Fibroblast of pulmonary artery (primary cell): ENCODE data around the gene ANKRD18A.

Experiments used
- DNase-seq: peaks from one replicate; pipeline ENCODE4 v3.0.0-alpha.2; 2010; ENCODE audit warnings: low read depth
- H3K4me3 ChIP-seq: replicated peaks from 2 replicates; pipeline ENCODE4 v1.5.1; 2011; ENCODE audit warnings: low read depth, mild to moderate bottlenecking, control low read depth, low read length, moderate library complexity
- TF ChIP-seq, protein P1 (sequence below): IDR thresholded peaks from 2 replicates; pipeline ENCODE4 v1.5.1; 2011; ENCODE audit warnings: mild to moderate bottlenecking, control low read depth, low read length, inconsistent platforms; ENCODE audit errors: missing control alignments

ANKRD18A gene

DNA sequence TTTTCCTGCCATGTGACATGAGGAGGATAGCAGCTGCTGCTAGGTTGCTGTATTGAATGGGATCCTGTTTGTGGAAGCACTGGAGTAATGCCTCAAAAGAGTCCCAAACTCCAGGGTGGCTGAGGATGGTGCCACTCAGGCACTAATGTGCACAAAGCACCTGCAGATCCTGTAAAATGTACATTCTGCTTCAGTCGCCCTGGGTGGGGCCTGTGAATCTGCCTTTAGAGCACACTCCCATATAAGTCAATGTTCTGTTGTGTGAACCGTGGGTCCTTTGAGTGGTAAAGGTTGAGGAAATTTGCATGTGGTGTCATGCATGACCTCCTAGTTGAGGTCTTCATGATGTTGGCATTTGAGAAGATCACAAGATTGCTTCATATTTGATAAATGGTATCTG lies 31.6 kb upstream of the ANKRD18A start:
- no peak overlapping the region for H3K4me3 ChIP-seq
- DNase-seq = no peak
- TF ChIP-seq, protein P1, sequence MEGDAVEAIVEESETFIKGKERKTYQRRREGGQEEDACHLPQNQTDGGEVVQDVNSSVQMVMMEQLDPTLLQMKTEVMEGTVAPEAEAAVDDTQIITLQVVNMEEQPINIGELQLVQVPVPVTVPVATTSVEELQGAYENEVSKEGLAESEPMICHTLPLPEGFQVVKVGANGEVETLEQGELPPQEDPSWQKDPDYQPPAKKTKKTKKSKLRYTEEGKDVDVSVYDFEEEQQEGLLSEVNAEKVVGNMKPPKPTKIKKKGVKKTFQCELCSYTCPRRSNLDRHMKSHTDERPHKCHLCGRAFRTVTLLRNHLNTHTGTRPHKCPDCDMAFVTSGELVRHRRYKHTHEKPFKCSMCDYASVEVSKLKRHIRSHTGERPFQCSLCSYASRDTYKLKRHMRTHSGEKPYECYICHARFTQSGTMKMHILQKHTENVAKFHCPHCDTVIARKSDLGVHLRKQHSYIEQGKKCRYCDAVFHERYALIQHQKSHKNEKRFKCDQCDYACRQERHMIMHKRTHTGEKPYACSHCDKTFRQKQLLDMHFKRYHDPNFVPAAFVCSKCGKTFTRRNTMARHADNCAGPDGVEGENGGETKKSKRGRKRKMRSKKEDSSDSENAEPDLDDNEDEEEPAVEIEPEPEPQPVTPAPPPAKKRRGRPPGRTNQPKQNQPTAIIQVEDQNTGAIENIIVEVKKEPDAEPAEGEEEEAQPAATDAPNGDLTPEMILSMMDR = no peak

DNA sequence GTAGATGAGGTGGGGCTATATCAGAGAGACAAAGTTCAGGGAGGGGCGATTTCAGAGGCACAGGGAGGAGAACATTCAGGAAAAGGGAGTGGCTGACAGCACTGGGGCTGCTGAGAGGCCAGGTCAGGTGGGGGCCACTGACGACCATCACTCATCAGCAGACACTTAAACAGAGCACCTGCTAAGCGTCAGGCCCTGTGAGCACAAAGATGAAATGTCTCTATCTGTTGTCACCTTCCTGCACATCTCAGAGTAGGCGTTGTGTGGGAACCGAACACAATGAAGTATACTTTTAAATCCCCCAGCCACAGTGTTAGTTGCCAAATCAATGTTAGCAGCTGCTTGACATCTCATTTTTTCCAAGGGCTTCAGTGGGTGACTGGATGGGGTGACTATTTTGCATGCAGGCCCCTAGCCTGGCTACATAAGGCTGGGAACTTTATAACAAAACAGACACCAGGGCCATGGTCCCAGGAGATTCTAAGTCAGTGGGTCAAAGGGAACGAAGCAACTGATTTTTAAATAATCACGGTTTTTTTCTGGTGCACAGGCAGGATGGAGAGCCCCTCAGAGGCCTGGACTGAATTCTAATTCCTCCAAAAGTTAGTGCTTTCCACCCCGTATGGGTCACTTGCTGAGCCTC lies 31.1 kb upstream of the ANKRD18A start:
- DNase-seq = no peak
- TF ChIP-seq, protein P1 = no peak
- no peak overlapping the region for H3K4me3 ChIP-seq

DNA sequence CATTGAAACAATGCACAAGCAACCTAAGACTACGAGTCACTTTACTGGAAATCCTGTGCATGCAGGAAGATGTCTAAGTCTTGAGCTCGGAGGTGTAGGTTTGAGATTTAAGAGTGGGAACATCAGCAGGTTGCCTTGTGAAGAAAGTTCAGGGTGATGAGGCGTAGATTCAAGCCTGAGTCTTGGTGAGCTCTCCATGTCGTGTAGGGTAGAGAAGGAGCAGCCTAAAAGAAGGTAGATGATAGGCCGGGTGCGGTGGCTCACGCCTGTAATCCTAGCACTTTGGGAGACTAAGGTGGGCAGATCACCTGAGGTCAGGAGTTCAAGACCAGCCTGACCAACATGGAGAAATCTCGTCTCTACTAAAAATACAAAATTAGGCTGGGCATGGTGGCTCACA lies 30.2 kb upstream of the ANKRD18A start:
- DNase-seq = no peak
- TF ChIP-seq, protein P1 = no peak

DNA sequence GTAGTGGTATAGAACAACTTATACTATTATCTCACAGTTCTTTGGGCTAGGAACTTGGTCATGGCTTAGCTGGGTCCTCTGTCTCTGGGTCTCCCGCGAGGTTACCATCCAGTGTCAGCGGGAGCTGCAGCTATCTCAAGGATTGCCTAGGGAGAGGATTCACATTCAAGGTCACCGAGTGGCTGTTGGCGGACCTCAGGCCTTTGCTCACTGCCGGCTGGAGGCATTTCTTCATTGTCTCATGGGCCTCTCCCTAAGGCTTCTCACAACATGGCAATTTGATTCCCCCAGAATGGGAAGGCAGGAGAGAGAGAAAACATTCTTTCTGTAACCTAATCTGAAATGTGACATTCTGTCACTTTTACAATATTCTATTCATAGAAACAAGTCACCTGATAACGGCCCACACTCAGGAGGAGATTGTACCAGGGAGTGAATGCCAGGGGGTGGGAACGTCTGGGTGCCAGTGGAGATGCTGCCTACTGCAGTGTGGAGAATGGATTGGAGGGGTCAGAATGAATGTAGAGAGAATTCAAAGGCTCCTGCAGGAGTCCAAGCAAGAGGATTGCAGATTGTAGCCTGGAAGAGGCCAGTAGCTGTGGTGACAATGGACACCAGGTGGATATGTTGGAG lies 29.5 kb upstream of the ANKRD18A start:
- TF ChIP-seq, protein P1 = no peak
- H3K4me3 ChIP-seq = no peak overlapping the region
- DNase-seq = no peak

More for the DNA sequence above, 30.2 kb upstream of the ANKRD18A start:
- no peak overlapping the region for H3K4me3 ChIP-seq

DNA sequence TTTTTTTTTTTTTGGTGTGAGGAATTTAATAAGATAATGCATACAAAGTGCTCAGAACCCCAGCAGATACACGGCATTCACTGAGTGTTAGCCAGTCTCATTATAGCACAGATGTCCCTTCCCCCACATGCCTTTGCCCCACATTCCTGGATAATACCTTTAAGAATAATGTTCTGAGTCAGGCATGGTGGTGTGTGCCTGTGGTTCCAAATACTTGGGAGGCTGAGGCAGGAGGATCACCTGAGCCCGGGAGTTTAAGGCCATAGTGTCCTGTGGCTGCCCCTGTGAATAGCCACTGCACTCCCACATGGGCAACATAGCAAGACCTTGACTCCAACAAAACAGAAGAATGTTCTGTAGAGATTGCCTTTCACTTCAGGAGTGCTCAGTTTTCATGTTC lies 24.2 kb upstream of the ANKRD18A start:
- H3K4me3 ChIP-seq = no peak overlapping the region
- DNase-seq = no peak
- TF ChIP-seq, protein P1 = no peak

DNA sequence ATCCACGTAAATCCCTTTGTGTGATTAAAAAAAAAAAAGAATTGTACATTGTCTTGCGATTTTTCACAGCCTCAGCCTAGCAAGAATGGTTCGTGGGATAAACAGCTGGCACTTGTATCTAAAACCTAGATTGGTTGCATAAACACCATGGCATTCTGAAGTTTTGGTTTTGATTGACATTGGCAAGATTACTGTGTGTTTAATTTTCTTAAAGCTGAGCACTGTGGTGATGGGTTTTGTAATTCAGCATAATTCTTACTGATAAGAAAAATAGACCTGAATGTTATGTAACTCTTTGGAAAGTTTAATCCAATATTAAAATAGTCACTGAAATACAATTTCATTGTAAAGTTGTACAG lies 23.4 kb upstream of the ANKRD18A start:
- H3K4me3 ChIP-seq = no peak overlapping the region
- DNase-seq = no peak
- TF ChIP-seq, protein P1 = no peak
